PC-3 (cell line): ENCODE results near the gene CORO2B.

ENCODE experiments used
- CTCF ChIP-seq: fragments of 300-600 bp; sonication (generic); conservative IDR thresholded peaks from 2 replicates; pipeline ENCODE4 v1.5.1; 2017; ENCODE audit warnings: antibody characterized with exemption, low read depth, mild to moderate bottlenecking, low read length
- EZH2 ChIP-seq: fragments of 300-600 bp; sonication (generic); IDR thresholded peaks from one replicate; pipeline ENCODE4 v1.6.1; 2017; ENCODE audit warnings: antibody characterized with exemption, mild to moderate bottlenecking, low read length; ENCODE audit not compliant: unreplicated experiment
- EZH2phosphoT487 ChIP-seq: fragments of 300-600 bp; sonication (generic); IDR thresholded peaks from 2 replicates; pipeline ENCODE4 v1.6.1; 2018; ENCODE audit warnings: mild to moderate bottlenecking, antibody characterized with exemption, low read length, borderline replicate concordance

- TF ChIP-seq CTCF, result no peak
- no peak for TF ChIP-seq EZH2
- no peak for TF ChIP-seq EZH2phosphoT487
Measured at GRCh38 chr15:68770216-68770615, 191.4 kb downstream of the CORO2B start.
